Esophagus muscularis mucosa (tissue), 4 donors: ENCODE measurements around the gene TRPC4AP. TPM values are rescaled to one million over a fixed set of nuclear protein-coding genes. Genes with fewer than 3 reads are reported as not detected.
"Not testable (repeated sequence)": the region's sequence is repeated elsewhere in the genome, so short reads cannot be mapped to it uniquely, and the experiment has no call there.

Experiments
- DNase-seq: peaks from one replicate; pipeline ENCODE4 v3.0.0-alpha.2; 2017; ENCODE audit errors: extremely low spot score
- H3K27ac ChIP-seq, 4 donors: fragments of 200-600 bp; sonication (generic); replicated peaks in 1 of 4; 1 replicate in 3 of 4; 2 replicates in 1 of 4; pipeline ENCODE4 v1.5.1; 2016 to 2019; ENCODE audit warnings: mild to moderate bottlenecking in 1 of 4
- H3K27me3 ChIP-seq, 4 donors: fragments of 200-600 bp; sonication (generic); one replicate each; pipeline versions ENCODE4 v1.5.1 to v1.6.0; 2016 to 2019
- H3K36me3 ChIP-seq, 4 donors: fragments of 200-600 bp; sonication (generic); one replicate each; pipeline ENCODE4 v1.5.1; 2016 to 2019
- H3K4me1 ChIP-seq, 4 donors: fragments of 200-600 bp; sonication (generic); one replicate each; pipeline ENCODE4 v1.5.1; 2016 to 2019
- H3K4me3 ChIP-seq, 4 donors: fragments of 200-600 bp; sonication (generic); 1 replicate in 2 of 4; 2 replicates in 2 of 4; pipeline ENCODE4 v1.5.1; 2016 to 2019; ENCODE audit warnings: mild to moderate bottlenecking in 4 of 4, moderate library complexity in 1 of 4
- H3K9me3 ChIP-seq, 4 donors: fragments of 200-600 bp; sonication (generic); 1 replicate in 3 of 4; 2 replicates in 1 of 4; pipeline ENCODE4 v1.5.1; 2016 to 2019
- EP300 ChIP-seq: sonication (generic); formaldehyde crosslinking; IDR thresholded peaks from one replicate; pipeline ENCODE4 v1.6.1; 2017; ENCODE audit warnings: antibody characterized with exemption
- POLR2A ChIP-seq: fragments of 450-650 bp; IDR thresholded peaks from one replicate; pipeline ENCODE4 v1.6.1; 2017; ENCODE audit warnings: antibody characterized with exemption, moderate library complexity, mild to moderate bottlenecking, low read depth
- POLR2AphosphoS5 ChIP-seq, 2 donors: sonication (generic); formaldehyde crosslinking; IDR thresholded peaks; one replicate each; pipeline ENCODE4 v1.6.1; 2017; ENCODE audit warnings: antibody characterized with exemption in 2 of 2
- WGBS: methylation state at CpG from one replicate; pipeline ENCODE4 v1.1.5; 2018; 5-methylcytosine and 5-hydroxymethylcytosine counted together
- intact Hi-C: fragments of 100-400 bp; cut with DNase I; formaldehyde crosslinking; loops from one replicate; pipeline ENCODE4 v1.15.1; 2023
- total RNA-seq, 4 donors: library from RNA; depleted of rRNA; stranded (reverse); fragments of >200 nt; gene quantifications; one replicate each; pipeline versions ENCODE4 v1.1.0 to v1.2.1, GENCODE V29; 2016
- TF ChIP-seq, protein P1 (sequence below), 3 experiments: fragments of 200-600 bp in 2 of 3; fragments of 450-650 bp in 1 of 3; sonication (generic) in 2 of 3; IDR thresholded peaks; one replicate each; pipeline ENCODE4 v1.5.1; 2017 to 2019; ENCODE audit warnings: antibody characterized with exemption in 3 of 3, mild to moderate bottlenecking in 2 of 3, moderate library complexity in 1 of 3

Gene TRPC4AP
- total RNA-seq, 4 donors from 2014 or later = 44.1 to 58.2 (median 52.1) TPM

DNA sequence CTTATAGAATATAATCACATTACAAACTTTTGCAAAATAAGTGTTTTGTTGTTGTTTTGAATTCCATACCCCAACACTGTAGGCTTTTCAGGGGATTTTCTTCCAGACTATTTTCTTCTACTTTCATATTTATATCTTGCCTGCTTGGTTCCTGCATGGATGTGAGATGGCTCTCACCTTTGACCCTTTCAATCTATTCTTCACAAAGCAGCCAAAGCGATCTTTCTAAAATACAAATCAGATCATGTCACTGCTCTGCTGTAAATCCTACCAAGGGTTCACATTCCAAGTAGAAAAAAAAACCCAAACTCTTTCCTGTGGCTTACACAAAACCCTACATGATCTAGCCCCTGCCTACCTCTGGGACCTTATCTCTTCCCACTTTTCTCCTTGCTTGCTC lies 25.0 kb upstream of the TRPC4AP start:
- DNase-seq = no peak
- Histone ChIP-seq H3K27ac (no peak overlapping the region), H3K36me3 (peaks cover 46 to 89% (median 81%) of the 10 kb centered on the region in 4 donors)

DNA sequence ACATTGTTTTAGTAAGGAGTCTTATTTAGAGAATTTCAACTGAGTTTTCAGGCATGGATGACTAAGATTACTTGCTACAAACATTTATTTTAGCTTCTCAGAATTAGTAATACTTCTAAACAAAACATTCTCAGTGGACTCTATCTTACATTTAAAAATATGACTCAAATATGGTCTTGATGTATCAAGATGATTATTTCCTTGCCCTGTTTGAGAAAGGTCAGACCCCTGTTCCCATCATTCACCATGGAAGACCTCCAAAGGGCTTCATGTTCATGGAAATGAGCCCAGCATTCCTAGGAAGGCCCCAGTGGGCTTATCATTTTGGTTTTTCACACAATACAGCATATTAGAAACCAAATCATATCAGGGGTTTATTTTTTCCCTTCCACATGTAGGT lies 24.6 kb upstream of the TRPC4AP start:
- Histone ChIP-seq H3K9me3 (no peaks in the 10 kb centered on the region), H3K27me3 (no peaks in the 10 kb centered on the region), H3K4me1 (peaks cover 0 to 6% (median 0%) of the 10 kb centered on the region in 4 donors), H3K4me3 (no peak overlapping the region), H3K36me3 (peaks cover 42 to 85% (median 76%) of the 10 kb centered on the region in 4 donors), H3K27ac (peak overlapping the region in 1 of 4 donors; percentile 42)
- no peak for TF ChIP-seq POLR2A
- TF ChIP-seq, protein P1, sequence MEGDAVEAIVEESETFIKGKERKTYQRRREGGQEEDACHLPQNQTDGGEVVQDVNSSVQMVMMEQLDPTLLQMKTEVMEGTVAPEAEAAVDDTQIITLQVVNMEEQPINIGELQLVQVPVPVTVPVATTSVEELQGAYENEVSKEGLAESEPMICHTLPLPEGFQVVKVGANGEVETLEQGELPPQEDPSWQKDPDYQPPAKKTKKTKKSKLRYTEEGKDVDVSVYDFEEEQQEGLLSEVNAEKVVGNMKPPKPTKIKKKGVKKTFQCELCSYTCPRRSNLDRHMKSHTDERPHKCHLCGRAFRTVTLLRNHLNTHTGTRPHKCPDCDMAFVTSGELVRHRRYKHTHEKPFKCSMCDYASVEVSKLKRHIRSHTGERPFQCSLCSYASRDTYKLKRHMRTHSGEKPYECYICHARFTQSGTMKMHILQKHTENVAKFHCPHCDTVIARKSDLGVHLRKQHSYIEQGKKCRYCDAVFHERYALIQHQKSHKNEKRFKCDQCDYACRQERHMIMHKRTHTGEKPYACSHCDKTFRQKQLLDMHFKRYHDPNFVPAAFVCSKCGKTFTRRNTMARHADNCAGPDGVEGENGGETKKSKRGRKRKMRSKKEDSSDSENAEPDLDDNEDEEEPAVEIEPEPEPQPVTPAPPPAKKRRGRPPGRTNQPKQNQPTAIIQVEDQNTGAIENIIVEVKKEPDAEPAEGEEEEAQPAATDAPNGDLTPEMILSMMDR (IDR thresholded peaks at IDR 0.05) = no peak
- TF ChIP-seq POLR2AphosphoS5 (IDR thresholded peaks at IDR 0.05) = no peak
- TF ChIP-seq EP300 = no peak
- DNase-seq = no peak
- intact Hi-C loops = no loop called here

More for the DNA sequence above, 25.0 kb upstream of the TRPC4AP start:
- no peaks in the 10 kb centered on the region for H3K27me3 ChIP-seq
- H3K4me1 ChIP-seq = peaks cover 0 to 6% (median 0%) of the 10 kb centered on the region in 4 donors
- intact Hi-C loops = no loop called here
- no peaks in the 10 kb centered on the region for H3K9me3 ChIP-seq
- 71% methylated on average over 1 of the region's 1 CpG for WGBS
- H3K4me3 ChIP-seq = no peak overlapping the region
- TF ChIP-seq POLR2AphosphoS5 (IDR thresholded peaks at IDR 0.05) (no peak), EP300 (no peak), POLR2A (no peak)
- TF ChIP-seq, protein P1 (IDR thresholded peaks at IDR 0.05) = no peak

- no peaks in the 10 kb centered on the region for H3K27me3 ChIP-seq
- H3K36me3 ChIP-seq = peaks cover 32 to 76% (median 67%) of the 10 kb centered on the region in 4 donors
- WGBS = 83% methylated on average over 4 of the region's 4 CpGs
- peak overlapping the region in 1 of 4 donors; percentile 42 for H3K27ac ChIP-seq
- intact Hi-C loops = no loop called here
- peaks cover 0 to 3% (median 0%) of the 10 kb centered on the region in 4 donors for H3K4me1 ChIP-seq
- H3K4me3 ChIP-seq = no peak overlapping the region
- DNase-seq = no peak
- TF ChIP-seq, protein P1 (IDR thresholded peaks at IDR 0.05) = no peak
- no peak for TF ChIP-seq POLR2AphosphoS5 (IDR thresholded peaks at IDR 0.05)
- TF ChIP-seq EP300 = no peak
- TF ChIP-seq POLR2A = no peak
- H3K9me3 ChIP-seq = no peaks in the 10 kb centered on the region
These were observed 23.7 kb upstream of the TRPC4AP start for GRCh38 chr20:35116258-35116657.

DNA sequence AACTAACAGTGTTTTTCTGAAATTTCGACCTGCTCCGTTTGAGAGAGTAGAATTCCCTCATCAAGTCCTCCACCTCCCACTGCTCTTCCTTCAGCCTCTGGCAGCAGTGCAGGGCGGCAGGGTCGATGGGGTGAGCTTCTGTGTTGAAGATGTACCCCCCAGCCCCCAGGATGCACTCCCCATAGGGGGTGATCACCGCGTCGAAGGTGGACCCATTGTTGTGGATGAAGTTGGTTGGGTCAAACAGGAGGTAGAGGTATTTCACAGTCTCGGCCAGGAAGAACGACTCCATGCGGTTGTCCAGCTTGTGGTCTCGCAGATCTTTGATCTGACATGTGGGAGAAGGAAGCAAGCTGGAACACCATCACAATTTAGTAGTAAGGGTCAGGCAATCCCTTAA lies 23.0 kb upstream of the TRPC4AP start:
- no peak for TF ChIP-seq POLR2A
- no peak for TF ChIP-seq POLR2AphosphoS5 (IDR thresholded peaks at IDR 0.05)
- no peak for TF ChIP-seq EP300
- TF ChIP-seq, protein P1 (IDR thresholded peaks at IDR 0.05) = no peak
- intact Hi-C loops = no loop called here
- H3K27me3 ChIP-seq = no peaks in the 10 kb centered on the region
- DNase-seq = no peak
- peaks cover 28 to 74% (median 60%) of the 10 kb centered on the region in 4 donors for H3K36me3 ChIP-seq
- H3K4me1 ChIP-seq = no peaks in the 10 kb centered on the region
- 81% methylated on average over 6 of the region's 11 CpGs for WGBS
- H3K27ac ChIP-seq = peak overlapping the region in 1 of 4 donors; percentile 5
- no peak overlapping the region for H3K4me3 ChIP-seq
- no peaks in the 10 kb centered on the region for H3K9me3 ChIP-seq

- whole genome bisulfite sequencing = 98% methylated on average over 5 of the region's 5 CpGs
- intact Hi-C loops, H3K9me3 ChIP-seq, DNase-seq, H3K4me3 ChIP-seq, H3K4me1 ChIP-seq, H3K27me3 ChIP-seq, H3K27ac ChIP-seq: not testable (repeated sequence)
- H3K36me3 ChIP-seq = peaks cover 8 to 51% (median 32%) of the 10 kb centered on the region in 4 donors
These were observed 19.7 kb upstream of the TRPC4AP start for GRCh38 chr20:35112276-35112675.
